HCT116 (cell line): ENCODE measurements around the gene SEC16A. TPM values are rescaled to one million over a fixed set of nuclear protein-coding genes. Genes with fewer than 3 reads are reported as not detected.

ENCODE experiments used
- ATAC-seq: fragments of 200-7000 bp; cut with Tn5 transposase; 2 replicates; pipeline ENCODE4 v1.9.1; 2020; ENCODE audit warnings: mild to moderate bottlenecking, moderate library complexity
- BruUV-seq: library from RNA; stranded (reverse); fragments of 400-500 nt; replicated peaks from 2 replicates; lab custom pipeline; 2021; lab: Mats Ljungman, UMichigan
- CTCF ChIA-PET: fragments of 300-600 bp; sonication (Branson Sonifier 250); formaldehyde crosslinking; loops from one replicate; lab custom pipeline; 2021; ENCODE audit warnings: antibody characterized with exemption; lab: Charles Lee
- POLR2A ChIA-PET: fragments of 300-600, 350-600 bp; sonication (Branson Sonifier 250); formaldehyde crosslinking; loops from one replicate; lab custom pipeline; 2021; ENCODE audit warnings: antibody characterized with exemption; lab: Charles Lee
- RAD21 ChIA-PET, 2 experiments: fragments of 300-600 bp; sonication (Branson Sonifier 250); formaldehyde crosslinking; loops; one replicate each; lab custom pipeline; 2023; ENCODE audit warnings: low total read pairs in 2 of 2; ENCODE audit not compliant: uncharacterized antibody in 2 of 2, unreplicated experiment in 2 of 2, low non-redundant PET in 1 of 2; lab: Charles Lee
- DNase-seq: peaks from one replicate; pipeline ENCODE4 v3.0.0-alpha.2; 2010; ENCODE audit warnings: low read depth, low spot score
- H2AFZ ChIP-seq: fragments of 200-600 bp; shearing (Covaris generic), sonication (generic); 2 replicates; pipeline ENCODE4 v1.6.1; 2017; ENCODE audit warnings: low read depth, mixed run types, mixed read lengths, antibody characterized with exemption, low read length; ENCODE audit not compliant: poor library complexity, severe bottlenecking
- H3K27ac ChIP-seq: 2 replicates; pipeline ENCODE4 v1.5.1; 2012; ENCODE audit warnings: low read depth, low read length
- H3K27me3 ChIP-seq: fragments of 200-600 bp; sonication (generic); 2 replicates; pipeline ENCODE4 v1.6.1; 2016; ENCODE audit warnings: mixed run types, low read length, mixed read lengths; ENCODE audit not compliant: insufficient read depth
- H3K36me3 ChIP-seq, 2 experiments: fragments of 200-500 bp in 1 of 2; fragments of 200-600 bp in 1 of 2; sonication (Bioruptor generic) in 1 of 2; sonication (generic) in 1 of 2; 2 replicates each; pipeline versions ENCODE4 v1.5.1 to v1.6.1; 2014 to 2016; ENCODE audit warnings: low read length in 2 of 2, inconsistent platforms in 1 of 2, mixed read lengths in 1 of 2, mixed run types in 1 of 2; ENCODE audit not compliant: insufficient read depth in 2 of 2, control insufficient read depth in 1 of 2
- H3K4me1 ChIP-seq, 2 experiments: fragments of 200-600 bp in 1 of 2; sonication (generic) in 1 of 2; 2 replicates each; pipeline versions ENCODE4 v1.5.1 to v1.6.1; 2012 to 2017; ENCODE audit warnings: low read length in 2 of 2, inconsistent platforms in 1 of 2, mild to moderate bottlenecking in 1 of 2, mixed read lengths in 1 of 2, mixed run types in 1 of 2, moderate library complexity in 1 of 2; ENCODE audit not compliant: insufficient read depth in 2 of 2, control insufficient read depth in 1 of 2
- H3K4me2 ChIP-seq: fragments of 200-600 bp; sonication (generic); 2 replicates; pipeline ENCODE4 v1.6.1; 2017; ENCODE audit warnings: mixed run types, low read length, mixed read lengths
- H3K4me3 ChIP-seq, 2 experiments: fragments of 200-600 bp in 1 of 2; sonication (generic) in 1 of 2; replicated peaks in 1 of 2; 2 replicates each; pipeline ENCODE4 v1.5.1; 2011 to 2016; ENCODE audit warnings: low read length in 2 of 2, control low read depth in 1 of 2, low read depth in 1 of 2, mild to moderate bottlenecking in 1 of 2, mixed read lengths in 1 of 2, mixed run types in 1 of 2
- H3K79me2 ChIP-seq: fragments of 200-600 bp; sonication (generic); 2 replicates; pipeline ENCODE4 v1.6.1; 2017; ENCODE audit warnings: mild to moderate bottlenecking, mixed run types, low read length, moderate library complexity, mixed read lengths; ENCODE audit not compliant: insufficient read depth
- H3K9ac ChIP-seq: fragments of 200-600 bp; sonication (generic); 2 replicates; pipeline ENCODE4 v1.6.1; 2016; ENCODE audit warnings: low read length, mixed read lengths
- H3K9me2 ChIP-seq: fragments of 200-600 bp; sonication (generic), shearing (Covaris generic); 2 replicates; pipeline ENCODE4 v1.6.1; 2017; ENCODE audit warnings: mixed run types, mild to moderate bottlenecking, moderate library complexity; ENCODE audit not compliant: insufficient read depth
- H3K9me3 ChIP-seq, 2 experiments: fragments of 200-500 bp in 1 of 2; fragments of 200-600 bp in 1 of 2; sonication (Bioruptor generic) in 1 of 2; sonication (generic) in 1 of 2; 2 replicates each; pipeline ENCODE4 v1.6.1; 2014 to 2017; ENCODE audit warnings: low read length in 2 of 2, mixed read lengths in 2 of 2, inconsistent platforms in 1 of 2, low read depth in 1 of 2, mild to moderate bottlenecking in 1 of 2, mixed run types in 1 of 2, moderate library complexity in 1 of 2; ENCODE audit not compliant: control insufficient read depth in 1 of 2, insufficient read depth in 1 of 2
- H4K20me1 ChIP-seq: fragments of 200-600 bp; sonication (generic), shearing (Covaris generic); 2 replicates; pipeline ENCODE4 v1.6.1; 2017; ENCODE audit warnings: mixed run types, mild to moderate bottlenecking, moderate library complexity; ENCODE audit not compliant: insufficient read depth
- ATF3 ChIP-seq: IDR thresholded peaks from 2 replicates; pipeline ENCODE4 v1.6.1; 2012
- CBX3 ChIP-seq: IDR thresholded peaks from 2 replicates; pipeline ENCODE4 v1.6.1; 2012; ENCODE audit warnings: low read depth
- CTCF ChIP-seq, 3 experiments: fragments of 200-600 bp in 1 of 3; sonication (generic) in 1 of 3; IDR thresholded peaks in 2 of 3; conservative IDR thresholded peaks in 1 of 3; 2 replicates each; pipeline ENCODE4 v1.5.1; 2012 to 2017; ENCODE audit warnings: low read depth in 2 of 3, low read length in 2 of 3, antibody characterized with exemption in 1 of 3, borderline replicate concordance in 1 of 3, control low read depth in 1 of 3, mild to moderate bottlenecking in 1 of 3, mixed read lengths in 1 of 3, mixed run types in 1 of 3, moderate library complexity in 1 of 3; ENCODE audit not compliant: insufficient read depth in 1 of 3
- EGR1 ChIP-seq: IDR thresholded peaks from 2 replicates; pipeline ENCODE4 v1.6.1; 2012; ENCODE audit warnings: low read depth
- ELF1 ChIP-seq: IDR thresholded peaks from 2 replicates; pipeline ENCODE4 v1.6.1; 2012; ENCODE audit warnings: low read depth, borderline replicate concordance
- EZH2phosphoT487 ChIP-seq: fragments of 200-600 bp; IDR thresholded peaks from 2 replicates; pipeline ENCODE4 v1.6.1; 2018; ENCODE audit warnings: antibody characterized with exemption, borderline replicate concordance
- JUND ChIP-seq: IDR thresholded peaks from 2 replicates; pipeline ENCODE4 v1.6.1; 2012
- MAX ChIP-seq: IDR thresholded peaks from 2 replicates; pipeline ENCODE4 v1.6.1; 2012
- REST ChIP-seq: IDR thresholded peaks from 2 replicates; pipeline ENCODE4 v1.6.1; 2012; ENCODE audit warnings: low read depth
- SIN3A ChIP-seq: IDR thresholded peaks from 2 replicates; pipeline ENCODE4 v1.6.1; 2012; ENCODE audit warnings: low read depth
- SP1 ChIP-seq: IDR thresholded peaks from 2 replicates; pipeline ENCODE4 v1.6.1; 2012; ENCODE audit warnings: low read depth
- SRF ChIP-seq: IDR thresholded peaks from 2 replicates; pipeline ENCODE4 v1.6.1; 2012; ENCODE audit warnings: low read depth
- YY1 ChIP-seq: IDR thresholded peaks from 2 replicates; pipeline ENCODE4 v1.6.1; 2011; ENCODE audit warnings: low read length, low read depth, moderate library complexity, mild to moderate bottlenecking; ENCODE audit not compliant: insufficient replicate concordance; ENCODE audit errors: extremely low read depth
- ZBTB33 ChIP-seq: IDR thresholded peaks from 2 replicates; pipeline ENCODE4 v1.6.1; 2011; ENCODE audit warnings: mild to moderate bottlenecking, low read length, moderate library complexity; ENCODE audit not compliant: insufficient replicate concordance; ENCODE audit errors: extremely low read depth
- intact Hi-C: fragments of 100-400 bp; cut with micrococcal nuclease; formaldehyde crosslinking; loops from 2 replicates; pipeline ENCODE4 v1.10.0; 2022
- total RNA-seq: library from RNA; stranded (reverse); gene quantifications from one replicate; pipeline ENCODE4 v1.2.1, GENCODE V29; 2021; ENCODE audit not compliant: unreplicated experiment

Gene SEC16A
- total RNA-seq, 1 experiment from 2014 or later = 49.8 TPM

- ATAC-seq (no peak), DNase-seq (no peak)
- Histone ChIP-seq H3K79me2 (0 out of 2 replicates have a peak, but pooled peaks cover 11% of the 10 kb centered on the region), H2AFZ (no peak overlapping the region), H3K27me3 (no peaks in the 10 kb centered on the region), H3K9ac (no peak overlapping the region), H4K20me1 (no peaks in the 10 kb centered on the region; the same call in 1 of the 2 replicates), H3K4me2 (no peak overlapping the region), H3K9me2 (no peaks in the 10 kb centered on the region), H3K36me3 (peaks cover 55 to 59% of the 10 kb centered on the region in 2 experiments), H3K9me3 (no peaks in the 10 kb centered on the region), H3K27ac (no peak overlapping the region; the same call in 1 of the 2 replicates)
- ChIA-PET RAD21 (no interaction called here), POLR2A (no interaction called here), CTCF (no interaction called here)
- intact Hi-C loops = no loop called here
- BruUV-seq = no TSS peak
- TF ChIP-seq EZH2phosphoT487 (no peak), SIN3A (no peak), ELF1 (no peak), YY1 (no peak), CTCF (IDR thresholded peaks at IDR 0.05 in 2 of 3, conservative IDR thresholded peaks at IDR 0.05 in 1 of 3; ENCODE audit: borderline replicate concordance in 1 of 3, insufficient read depth in 1 of 3, low read depth in 2 of 3, low read length in 2 of 3) (no peak), ATF3 (no peak), SRF (no peak), ZBTB33 (no peak), SP1 (no peak), REST (no peak), MAX (no peak), EGR1 (no peak), JUND (no peak), CBX3 (no peak)
- TF ChIP-seq, all 23 proteins: peak for 0
- Histone ChIP-seq H3K4me3 (no peak overlapping the region), H3K4me1 (no peaks in the 10 kb centered on the region)
Measured at GRCh38 chr9:136459425-136459824, 23.4 kb downstream of the SEC16A start.
